Measurements from ENCODE around the gene APBA1.

GRCh38 chr9:69671879-69672595 is at the start of gene APBA1:
- no peak for TF ChIP-seq EP300 (IDR thresholded peaks at IDR 0.05)
- TF ChIP-seq POLR2AphosphoS5 (IDR thresholded peaks at IDR 0.05): no peak
- no peak for TF ChIP-seq CTCF (IDR thresholded peaks at IDR 0.05)

All from esophagus muscularis mucosa (tissue), 4 donors.